BJ (cell line): Measurements from ENCODE around the gene LY6G6D. TPM values are rescaled to one million over a fixed set of nuclear protein-coding genes. Genes with fewer than 3 reads are reported as not detected.

Source experiments
- CTCF ChIA-PET: fragments of 350-600 bp; formaldehyde crosslinking; extraction: SDS; loops from one replicate; lab custom pipeline; 2021; ENCODE audit warnings: antibody characterized with exemption, inconsistent platforms; lab: Yijun Ruan, JAX
- POLR2A ChIA-PET: fragments of 300-600 bp; sonication (Branson Sonifier 250); formaldehyde crosslinking; extraction: SDS; loops from one replicate; lab custom pipeline; 2021; ENCODE audit warnings: antibody characterized with exemption; lab: Charles Lee
- DNase-seq: peaks from one replicate; pipeline ENCODE4 v3.0.0-alpha.2; 2011; ENCODE audit warnings: low read depth
- H3K27me3 ChIP-seq: 2 replicates; pipeline ENCODE4 v1.6.0; 2011; ENCODE audit warnings: low read length; ENCODE audit not compliant: control insufficient read depth, insufficient read depth
- H3K36me3 ChIP-seq: 2 replicates; pipeline ENCODE4 v1.5.1; 2011; ENCODE audit warnings: low read length; ENCODE audit not compliant: control insufficient read depth, insufficient read depth
- H3K4me3 ChIP-seq: 2 replicates; pipeline ENCODE4 v1.5.1; 2011; ENCODE audit warnings: low read depth, mild to moderate bottlenecking, control low read depth, low read length
- polyA plus RNA-seq: library from polyadenylated mRNA; depleted of rRNA; stranded (reverse); fragments of >200 nt; gene quantifications from 2 replicates; pipeline ENCODE4 v1.2.3, GENCODE V29; 2011
- TF ChIP-seq, protein P1 (sequence below): IDR thresholded peaks from 2 replicates; pipeline ENCODE4 v1.5.1; 2011; ENCODE audit warnings: low read depth, mild to moderate bottlenecking, control low read depth, inconsistent platforms, low read length, moderate library complexity; ENCODE audit not compliant: insufficient read depth

LY6G6D gene
- polyA plus RNA-seq, 1 experiment, result not detected

DNA sequence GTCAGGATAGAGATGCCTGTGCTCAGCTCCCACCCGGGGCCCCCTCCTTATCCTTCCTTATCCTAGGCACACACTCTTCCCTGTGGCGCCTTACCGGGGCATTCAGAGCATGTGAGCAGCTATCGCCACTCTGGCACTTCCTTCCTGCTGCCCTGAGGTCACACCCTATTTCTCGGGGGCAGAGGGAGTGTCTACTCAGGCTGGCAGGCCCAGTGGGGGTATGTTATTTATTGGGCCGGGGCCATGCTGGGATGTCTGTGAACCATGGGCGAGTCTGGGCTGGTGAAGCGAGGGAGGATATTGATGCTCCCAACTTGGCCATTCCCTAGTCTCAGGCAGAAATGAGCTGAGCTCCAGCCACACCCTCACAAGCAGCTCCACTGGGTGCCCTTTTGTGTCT is 3.9 kb upstream of the LY6G6D start:
- DNase-seq, result no peak
- ChIA-PET POLR2A (no interaction called here), CTCF (interaction anchor here (0.7 to 1.7 kb wide), 3 partner anchors 8 to 58 kb away, joined by 3 to 5 read pairs (median 4); partner anchors contain the start of gene ABHD16A)
- no peaks in the 10 kb centered on the region for H3K36me3 ChIP-seq
- H3K4me3 ChIP-seq, result no peak overlapping the region
- TF ChIP-seq, protein P1, sequence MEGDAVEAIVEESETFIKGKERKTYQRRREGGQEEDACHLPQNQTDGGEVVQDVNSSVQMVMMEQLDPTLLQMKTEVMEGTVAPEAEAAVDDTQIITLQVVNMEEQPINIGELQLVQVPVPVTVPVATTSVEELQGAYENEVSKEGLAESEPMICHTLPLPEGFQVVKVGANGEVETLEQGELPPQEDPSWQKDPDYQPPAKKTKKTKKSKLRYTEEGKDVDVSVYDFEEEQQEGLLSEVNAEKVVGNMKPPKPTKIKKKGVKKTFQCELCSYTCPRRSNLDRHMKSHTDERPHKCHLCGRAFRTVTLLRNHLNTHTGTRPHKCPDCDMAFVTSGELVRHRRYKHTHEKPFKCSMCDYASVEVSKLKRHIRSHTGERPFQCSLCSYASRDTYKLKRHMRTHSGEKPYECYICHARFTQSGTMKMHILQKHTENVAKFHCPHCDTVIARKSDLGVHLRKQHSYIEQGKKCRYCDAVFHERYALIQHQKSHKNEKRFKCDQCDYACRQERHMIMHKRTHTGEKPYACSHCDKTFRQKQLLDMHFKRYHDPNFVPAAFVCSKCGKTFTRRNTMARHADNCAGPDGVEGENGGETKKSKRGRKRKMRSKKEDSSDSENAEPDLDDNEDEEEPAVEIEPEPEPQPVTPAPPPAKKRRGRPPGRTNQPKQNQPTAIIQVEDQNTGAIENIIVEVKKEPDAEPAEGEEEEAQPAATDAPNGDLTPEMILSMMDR, result no peak
- H3K27me3 ChIP-seq, result peaks cover 5% of the 10 kb centered on the region; the same call in 1 of the 2 replicates

DNA sequence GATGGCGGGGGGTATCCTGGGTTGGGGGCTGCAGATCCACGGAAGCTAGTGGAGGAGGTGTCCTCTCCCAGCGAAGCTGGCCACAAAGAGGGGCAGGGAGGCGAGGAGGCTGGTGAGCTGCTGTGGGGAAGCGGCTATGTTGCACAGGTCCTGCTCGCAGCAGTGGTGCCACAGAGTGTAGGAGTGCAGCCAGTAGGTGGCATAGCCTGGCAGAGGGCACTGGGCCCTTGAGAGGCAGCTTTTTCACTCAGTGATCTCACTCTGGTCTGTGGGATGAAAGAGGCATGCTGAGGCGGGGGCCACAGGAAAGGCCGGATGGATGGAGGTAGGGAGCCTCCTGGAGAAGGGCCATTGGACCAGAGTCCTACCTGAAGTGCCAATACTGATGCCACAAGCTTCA is 2.9 kb upstream of the LY6G6D start:
- CTCF ChIA-PET, result interaction anchor here (1.4 kb wide), 1 partner anchor 14 kb away, joined by 4 read pairs; no protein-coding TSS in a partner anchor
- no peak for DNase-seq
- POLR2A ChIA-PET, result no interaction called here
- peaks cover 6% of the 10 kb centered on the region; the same call in 1 of the 2 replicates for H3K27me3 ChIP-seq
- no peak overlapping the region for H3K4me3 ChIP-seq
- H3K36me3 ChIP-seq, result no peaks in the 10 kb centered on the region
- TF ChIP-seq, protein P1, result no peak

GRCh38 chr6:31713465-31713864 is 1.7 kb upstream of the LY6G6D start:
- Histone ChIP-seq H3K4me3 (no peak overlapping the region), H3K27me3 (peaks cover 8% of the 10 kb centered on the region; the same call in 1 of the 2 replicates), H3K36me3 (no peaks in the 10 kb centered on the region)
- TF ChIP-seq, protein P1, result no peak
- no peak for DNase-seq
- CTCF ChIA-PET, result interaction anchor here (2.8 kb wide), 1 partner anchor 16 kb away, joined by 11 read pairs; no protein-coding TSS in a partner anchor
- POLR2A ChIA-PET, result no interaction called here

DNA sequence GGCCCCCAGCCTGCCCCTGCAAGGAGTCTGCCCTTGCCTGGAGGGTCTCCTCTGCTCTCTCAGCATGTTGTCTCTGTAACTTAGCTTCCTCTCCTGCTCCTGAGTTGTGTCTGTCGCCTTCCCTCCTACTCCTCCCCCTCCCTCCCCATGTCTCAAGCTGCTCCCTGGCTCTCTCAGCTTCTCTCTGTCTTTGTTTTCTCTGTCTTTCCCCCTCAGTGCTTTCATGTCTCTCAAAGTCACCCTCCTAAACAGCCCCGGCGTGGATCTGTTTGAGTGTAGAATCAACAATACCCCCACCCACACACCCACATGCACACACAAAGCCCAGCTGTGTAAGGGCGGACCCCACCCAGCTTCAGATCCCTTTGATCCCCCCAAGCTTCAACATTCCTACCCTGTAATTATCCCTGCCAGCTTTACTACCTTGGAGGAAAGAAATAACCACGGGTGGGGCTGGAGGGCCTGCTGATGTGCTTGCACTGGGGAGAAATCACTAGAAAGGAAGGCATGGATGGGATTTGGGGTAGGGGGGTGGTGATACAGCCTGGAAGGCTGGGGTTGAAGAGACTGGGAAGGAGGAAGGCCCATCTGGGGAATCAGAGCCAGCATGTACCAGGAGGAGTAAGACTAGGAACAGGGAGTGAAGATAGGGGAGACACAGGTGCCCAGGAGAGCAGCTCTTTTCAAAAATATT is 1.0 kb upstream of the LY6G6D start:
- Histone ChIP-seq H3K27me3 (peaks cover 8% of the 10 kb centered on the region), H3K4me3 (no peak overlapping the region), H3K36me3 (no peaks in the 10 kb centered on the region)
- no peak for DNase-seq
- TF ChIP-seq, protein P1, result no peak
- ChIA-PET POLR2A (no interaction called here), CTCF (interaction anchor here (0.7 to 2.8 kb wide), 4 partner anchors 10 to 1305 kb away, joined by 3 to 11 read pairs (median 4); no protein-coding TSS in a partner anchor)

DNA sequence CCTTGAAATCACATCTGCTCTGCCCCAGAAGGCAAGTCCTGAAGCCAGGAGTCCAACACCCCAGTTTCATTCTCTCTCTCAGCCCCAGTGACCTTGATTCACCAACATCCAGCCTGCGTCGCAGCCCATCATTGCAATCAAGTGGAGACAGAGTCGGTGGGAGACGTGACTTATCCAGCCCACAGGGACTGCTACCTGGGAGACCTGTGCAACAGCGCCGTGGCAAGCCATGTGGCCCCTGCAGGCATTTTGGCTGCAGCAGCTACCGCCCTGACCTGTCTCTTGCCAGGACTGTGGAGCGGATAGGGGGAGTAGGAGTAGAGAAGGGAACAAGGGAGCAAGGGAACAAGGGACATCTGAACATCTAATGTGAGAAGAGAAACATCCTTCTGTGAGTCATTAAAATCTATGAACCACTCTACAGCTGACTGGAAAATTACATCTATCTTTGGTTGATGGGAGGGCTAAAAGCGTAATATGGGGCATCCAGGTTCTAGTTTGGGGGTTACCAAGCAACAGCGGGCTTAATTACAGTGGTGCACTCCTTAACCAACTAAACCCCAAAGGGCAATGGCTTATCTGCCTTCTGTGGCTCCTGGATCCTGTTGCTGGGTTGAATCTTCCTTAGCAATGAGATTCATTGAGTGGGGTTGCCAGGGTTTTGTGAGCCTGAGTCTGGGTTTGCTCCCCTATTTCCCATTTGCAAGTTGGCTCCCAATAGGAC is 2.5 kb downstream of the LY6G6D start:
- Histone ChIP-seq H3K36me3 (no peaks in the 10 kb centered on the region), H3K27me3 (peaks cover 8% of the 10 kb centered on the region), H3K4me3 (no peak overlapping the region)
- POLR2A ChIA-PET, result no interaction called here
- CTCF ChIA-PET, result no interaction called here
- TF ChIP-seq, protein P1, result no peak
- DNase-seq, result no peak
